GM19397 (cell line): ENCODE results near the gene FGGY.
A peak's percentile ranks its signal among the peaks of the same experiment; 100 is the strongest.
"Not testable (repeated sequence)": the region's sequence is repeated elsewhere in the genome, so short reads cannot be mapped to it uniquely, and the experiment has no call there.

Source experiments
- ATAC-seq: cut with Tn5 transposase; IDR thresholded peaks from one replicate; pipeline ENCODE4 v1.9.1; 2021; ENCODE audit warnings: mild to moderate bottlenecking, moderate library complexity; ENCODE audit not compliant: unreplicated experiment

The FGGY gene

DNA sequence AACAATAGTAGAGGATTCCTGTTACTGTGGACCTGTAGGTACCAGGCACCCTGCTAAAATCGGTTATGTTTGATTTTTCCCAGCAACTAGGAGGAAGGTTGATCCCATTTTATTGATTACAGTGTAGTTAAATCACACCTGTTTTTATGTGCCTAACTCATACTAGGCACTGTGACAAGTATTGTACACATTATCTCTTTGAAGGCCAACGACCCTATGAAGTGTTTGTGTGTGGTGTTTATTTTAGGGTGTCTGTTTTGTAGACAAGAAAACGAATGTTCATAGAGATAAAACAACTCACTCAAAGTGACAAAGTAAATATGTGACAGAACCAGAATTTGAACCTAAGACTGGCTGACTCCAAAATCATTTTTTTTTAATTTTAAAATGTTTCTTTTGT, 49.5 kb downstream of the FGGY start:
- no peak for ATAC-seq

GRCh38 chr1:59349101-59349500, 52.2 kb downstream of the FGGY start:
- no peak for ATAC-seq

DNA sequence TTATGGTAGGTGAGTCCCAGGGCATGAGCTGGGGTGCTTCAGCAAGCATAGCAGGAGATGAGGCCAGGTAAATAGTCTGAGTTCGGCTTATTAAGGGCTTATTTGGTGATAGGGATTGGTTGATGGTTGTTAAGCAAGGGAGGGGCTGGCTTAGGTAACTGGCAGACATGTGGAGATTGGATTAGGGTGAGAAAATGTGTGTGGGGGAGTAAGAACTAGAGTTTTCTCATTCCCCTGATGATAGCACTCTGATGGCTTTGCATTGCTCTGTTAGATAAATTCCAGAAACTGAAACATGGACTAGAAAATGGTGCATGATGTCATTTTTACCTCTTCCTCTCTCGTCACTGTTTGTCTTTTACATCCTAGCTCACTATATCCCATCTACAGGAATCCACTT, 53.6 kb downstream of the FGGY start:
- ATAC-seq, result no peak

- no peak for ATAC-seq
Observed at GRCh38 chr1:59352065-59352464, 55.2 kb downstream of the FGGY start.

DNA sequence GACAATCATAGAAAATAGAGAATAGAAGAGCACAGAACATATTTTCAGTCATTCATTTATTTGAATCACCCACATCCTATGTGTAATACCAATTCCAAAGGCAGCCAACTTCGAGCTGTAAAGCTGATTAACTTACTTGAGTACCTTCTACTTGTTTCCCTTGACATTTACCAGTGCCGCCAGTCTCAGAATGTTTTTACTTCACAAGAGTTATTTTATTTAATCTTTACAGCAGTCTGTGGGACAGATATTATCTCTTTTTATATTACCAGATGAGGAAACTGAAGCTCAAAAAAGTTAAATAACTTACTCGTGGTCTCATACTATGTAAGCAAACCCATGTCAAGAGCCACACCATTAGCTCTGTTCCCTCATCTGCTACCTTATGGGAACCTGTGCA, 56.6 kb downstream of the FGGY start:
- no peak for ATAC-seq

GRCh38 chr1:59354239-59354638, 57.3 kb downstream of the FGGY start:
- not testable (repeated sequence) for ATAC-seq

DNA sequence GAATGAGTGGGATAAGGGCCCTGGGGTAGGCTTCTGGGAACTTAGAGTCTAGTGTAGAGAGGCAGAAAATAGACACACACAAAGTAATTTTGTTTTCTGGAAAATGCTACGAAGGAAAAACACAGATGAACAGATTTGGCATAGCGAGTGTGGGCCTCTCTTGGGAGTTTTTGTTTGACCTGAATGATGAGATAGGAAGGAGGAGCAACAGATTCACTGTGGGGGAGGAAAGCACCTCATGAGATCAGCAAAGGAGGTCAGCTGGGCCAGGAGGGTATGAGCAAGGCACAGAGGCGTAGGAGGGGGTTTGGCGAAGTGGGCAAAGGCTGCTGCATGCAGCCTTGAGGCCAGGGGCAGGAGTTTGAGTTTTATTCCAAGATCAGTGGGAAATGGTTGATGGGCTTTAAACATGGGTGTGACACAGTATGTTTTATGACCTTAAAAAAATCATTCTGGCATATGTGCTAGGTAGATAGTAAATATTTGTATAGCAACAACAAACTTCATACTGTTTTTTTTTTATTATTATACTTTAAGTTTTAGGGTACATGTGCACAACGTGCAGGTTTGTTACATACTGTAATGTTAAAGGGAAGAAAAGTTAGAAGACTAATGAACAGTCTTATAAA, 57.9 kb downstream of the FGGY start:
- peak; percentile 59 for ATAC-seq

DNA sequence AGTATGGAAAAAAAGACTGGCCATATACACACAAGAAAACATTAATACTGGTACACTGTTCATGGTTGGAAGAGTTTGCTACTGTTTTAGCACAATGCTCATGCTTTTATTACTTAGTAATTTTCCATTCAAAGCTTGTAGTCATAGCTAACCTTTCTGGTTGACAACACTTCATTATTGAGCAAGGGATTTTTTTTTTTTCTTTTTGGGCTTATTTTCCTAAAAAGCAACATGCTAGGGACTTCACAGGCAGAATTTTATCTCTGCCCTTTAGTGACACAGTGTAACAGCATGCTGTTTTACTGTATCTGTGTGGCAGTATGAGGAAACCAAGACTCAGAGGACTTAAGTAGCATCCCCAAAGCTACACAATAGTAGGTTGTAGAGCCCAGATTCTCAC, 58.5 kb downstream of the FGGY start:
- ATAC-seq, result peak; percentile 67

GRCh38 chr1:59356627-59357026, 59.7 kb downstream of the FGGY start:
- no peak for ATAC-seq

DNA sequence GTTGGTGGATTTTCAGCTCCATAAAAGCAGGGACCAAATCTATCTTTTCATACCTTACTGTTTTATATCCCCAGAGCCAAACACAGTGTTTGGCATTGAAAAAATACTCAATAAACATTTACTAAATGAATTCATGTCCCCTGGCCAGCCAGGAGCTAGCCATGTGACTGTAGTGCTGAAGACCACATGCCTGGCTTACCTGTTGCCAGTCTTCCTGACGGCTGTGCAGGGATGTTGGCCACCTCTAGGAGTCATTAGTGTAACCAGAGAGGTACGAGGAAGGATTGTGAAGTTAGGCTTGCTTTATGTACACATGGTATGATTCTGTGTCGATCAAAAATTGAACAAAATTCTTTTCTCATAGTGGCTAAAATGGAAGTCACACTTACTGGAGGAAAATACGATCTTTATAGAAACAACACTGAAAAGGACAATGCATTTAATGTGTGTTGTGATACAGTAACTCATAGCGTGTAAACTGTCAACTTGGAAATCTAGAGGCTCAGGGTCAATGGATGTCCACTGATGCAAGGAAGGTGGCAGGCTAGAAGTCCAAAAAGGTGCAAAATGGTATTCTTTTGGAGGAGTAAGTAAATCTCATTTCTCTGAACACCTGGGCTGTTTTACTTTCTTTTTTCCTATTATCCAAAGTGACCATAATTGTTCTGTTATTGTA, 60.9 kb downstream of the FGGY start:
- ATAC-seq, result no peak

DNA sequence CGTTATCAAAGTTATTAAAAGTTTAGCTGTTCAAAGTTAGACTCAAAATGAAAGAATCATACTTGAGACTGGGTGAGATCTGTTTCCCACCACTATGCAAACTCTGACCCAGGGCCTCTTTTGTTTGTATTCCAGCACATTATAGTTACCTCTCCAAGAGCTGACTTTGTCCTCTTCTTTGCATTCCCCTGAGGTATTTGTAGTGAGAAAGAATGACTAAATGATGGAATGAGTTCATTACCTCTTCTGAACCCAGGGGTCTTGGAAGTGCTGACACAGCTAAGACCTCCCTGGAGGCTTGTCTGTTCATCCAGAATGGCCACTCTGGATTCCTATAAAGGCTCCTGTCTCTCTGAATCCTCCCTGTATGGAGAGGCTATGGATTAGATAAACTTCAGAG, 62.4 kb downstream of the FGGY start:
- ATAC-seq, result no peak

- ATAC-seq, result no peak
Observed at GRCh38 chr1:59360170-59360569, 63.3 kb downstream of the FGGY start.

- no peak for ATAC-seq
Observed at GRCh38 chr1:59360729-59361128, 63.8 kb downstream of the FGGY start.

DNA sequence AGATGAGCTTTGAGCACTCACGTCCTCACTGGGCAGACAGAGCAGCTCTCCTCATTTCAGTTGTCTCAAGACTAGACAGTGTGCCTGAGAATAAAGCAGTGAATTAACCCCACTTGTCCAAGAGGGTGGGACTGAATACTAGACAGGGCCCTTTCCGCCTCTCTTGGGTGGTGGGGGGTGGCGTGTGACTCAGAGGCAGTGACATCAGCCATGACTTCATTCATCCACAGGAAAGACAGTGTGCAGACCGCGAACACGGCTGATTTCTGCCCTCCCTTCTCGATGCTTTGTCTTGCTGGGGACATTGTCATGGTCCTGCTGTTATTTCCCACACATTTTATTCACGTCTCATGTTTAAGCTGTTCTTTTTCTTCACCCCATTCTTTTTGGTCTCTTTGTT, 64.9 kb downstream of the FGGY start:
- no peak for ATAC-seq

DNA sequence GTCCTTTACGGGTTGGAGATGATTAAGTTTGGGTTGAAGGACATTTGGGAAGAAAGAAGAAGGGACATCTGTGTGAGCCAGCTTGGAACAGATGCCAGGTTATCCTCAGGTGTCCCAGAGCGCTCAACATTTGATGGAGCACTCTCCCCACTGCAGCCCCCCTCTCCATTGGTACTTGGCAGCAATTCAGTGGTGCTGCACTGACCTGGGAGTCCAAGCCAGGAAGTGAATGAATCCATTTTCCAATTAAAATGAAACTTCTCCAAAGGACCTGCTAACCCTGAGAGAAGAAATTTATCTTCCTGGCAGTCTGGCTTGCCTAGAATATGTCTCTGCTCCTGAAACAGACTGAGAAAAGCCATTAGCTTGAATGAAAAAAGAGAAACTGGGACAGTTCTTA, 67.1 kb downstream of the FGGY start:
- no peak for ATAC-seq

DNA sequence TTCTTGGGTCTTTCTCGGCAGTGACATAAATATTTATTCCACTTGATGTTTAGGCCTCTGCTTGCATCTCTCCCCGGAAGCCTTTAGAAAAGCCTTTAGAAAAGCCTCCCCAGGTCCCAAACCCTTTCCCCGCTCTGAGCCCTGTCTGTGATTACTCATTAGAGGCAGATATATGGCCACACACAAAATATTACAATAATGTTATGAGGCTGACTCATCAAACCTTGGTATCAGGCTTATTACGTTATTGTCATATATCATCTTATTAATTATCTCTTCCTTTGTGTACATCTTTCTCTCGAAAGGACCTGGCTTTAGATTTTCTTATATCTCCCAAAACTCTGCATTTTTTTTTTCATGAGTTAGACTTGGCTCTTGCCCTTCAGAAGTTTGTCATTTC, 69.5 kb downstream of the FGGY start:
- ATAC-seq, result no peak

GRCh38 chr1:59367301-59368007, 70.6 kb downstream of the FGGY start:
- ATAC-seq, result no peak

- no peak for ATAC-seq
Observed at GRCh38 chr1:59368008-59368670, 71.2 kb downstream of the FGGY start.

DNA sequence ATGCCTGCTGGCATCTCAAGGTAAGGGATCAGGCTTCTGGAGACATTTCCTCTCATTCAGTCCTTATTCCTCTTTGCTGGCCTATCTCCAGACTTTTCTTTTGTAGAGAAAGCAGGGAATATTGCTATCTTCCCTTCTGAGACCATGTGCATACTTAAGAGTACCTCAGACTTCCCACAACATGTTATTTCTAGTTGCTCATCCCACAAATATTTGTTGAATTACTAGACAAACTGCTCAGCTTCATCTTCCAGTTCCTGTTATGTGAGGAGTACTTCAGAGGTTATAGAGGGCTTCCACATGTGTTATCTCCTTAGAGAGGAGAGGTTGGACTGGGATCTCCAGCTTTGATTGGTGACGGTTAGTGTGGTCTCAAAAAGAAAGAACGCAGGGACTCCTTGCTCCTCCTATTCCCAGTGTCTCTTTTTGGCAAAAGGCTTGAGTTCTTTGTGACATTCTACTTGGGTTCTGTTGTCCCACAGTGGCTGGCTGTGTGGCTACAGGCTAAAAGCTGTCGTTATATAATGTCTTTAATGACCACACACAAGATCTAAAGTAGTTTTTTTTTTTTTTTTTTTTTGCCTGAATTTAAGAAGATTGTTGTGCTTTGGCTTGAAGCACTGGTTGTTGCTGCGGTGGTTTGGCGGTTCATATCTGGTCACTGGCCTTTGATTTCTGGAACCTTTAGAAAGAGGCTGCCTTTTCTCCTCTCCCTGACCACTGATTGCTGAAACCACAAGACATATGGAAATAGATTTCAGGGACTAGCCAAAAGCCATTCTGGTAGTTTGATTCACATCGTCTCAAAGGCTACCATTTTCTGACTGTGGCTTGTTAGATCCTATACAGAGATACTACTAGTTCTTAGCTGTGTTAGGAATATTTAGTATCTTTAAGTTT, 78.7 kb downstream of the FGGY start:
- ATAC-seq, result no peak

GRCh38 chr1:59377350-59377904, 80.5 kb downstream of the FGGY start:
- ATAC-seq, result no peak
